ENCODE results near the gene C20orf204.
"Not testable (repeated sequence)": the region's sequence is repeated elsewhere in the genome, so short reads cannot be mapped to it uniquely, and the experiment has no call there.

- TF ChIP-seq POLR2A, CTCF (IDR thresholded peaks at IDR 0.05): not testable (repeated sequence)
Observed at GRCh38 chr20:64012385-64013154, 23.4 kb upstream of the C20orf204 start.

All from testis (tissue), 2 donors.